Peyer's patch (tissue), 4 donors: ENCODE measurements around the gene GARIN3.

Experiments
- CTCF ChIP-seq, 6 experiments: fragments of 450-650 bp in 4 of 6; fragments of 200-600 bp in 2 of 6; sonication (generic) in 1 of 6; IDR thresholded peaks; one replicate each; pipeline ENCODE4 v1.5.1; 2017 to 2019; ENCODE audit warnings: antibody characterized with exemption in 6 of 6, mild to moderate bottlenecking in 3 of 6, moderate library complexity in 1 of 6
- POLR2A ChIP-seq, 2 donors: fragments of 450-650 bp; IDR thresholded peaks; one replicate each; pipeline ENCODE4 v1.5.1; 2017; ENCODE audit warnings: antibody characterized with exemption in 2 of 2, mild to moderate bottlenecking in 2 of 2, moderate library complexity in 2 of 2

GRCh38 chr5:157160001-157160400 is 6.1 kb downstream of the GARIN3 start:
- TF ChIP-seq POLR2A (IDR thresholded peaks at IDR 0.05) (no peak), CTCF (IDR thresholded peaks at IDR 0.05) (no peak)
